HEK293 (cell line): ENCODE results near the gene OR10A7.

Experiments used
- CTCF ChIP-seq: fragments of 450-650 bp; formaldehyde crosslinking; IDR thresholded peaks from 2 replicates; pipeline ENCODE4 v1.5.1; 2016; ENCODE audit warnings: missing biosample characterization, missing genetic modification characterization
- ELK4 ChIP-seq: IDR thresholded peaks from 2 replicates; pipeline ENCODE4 v1.6.1; 2011; ENCODE audit warnings: mild to moderate bottlenecking, low read depth, low read length, borderline replicate concordance
- KLF16 ChIP-seq: fragments of 450-650 bp; formaldehyde crosslinking; IDR thresholded peaks from 2 replicates; pipeline ENCODE4 v1.5.1; 2017; ENCODE audit warnings: missing biosample characterization, missing genetic modification characterization
- PRDM10 ChIP-seq: fragments of 450-650 bp; formaldehyde crosslinking; IDR thresholded peaks from 2 replicates; pipeline ENCODE4 v1.5.1; 2016; ENCODE audit warnings: missing biosample characterization, missing genetic modification characterization
- SP2 ChIP-seq: fragments of 450-650 bp; formaldehyde crosslinking; IDR thresholded peaks from 2 replicates; pipeline ENCODE4 v1.5.1; 2016; ENCODE audit warnings: missing biosample characterization, missing genetic modification characterization
- ZBTB7A ChIP-seq: fragments of 450-650 bp; formaldehyde crosslinking; IDR thresholded peaks from 2 replicates; pipeline ENCODE4 v1.5.1; 2016; ENCODE audit warnings: low read depth, missing biosample characterization, missing genetic modification characterization
- ZNF148 ChIP-seq: fragments of 450-650 bp; formaldehyde crosslinking; IDR thresholded peaks from 2 replicates; pipeline ENCODE4 v1.5.0; 2017; ENCODE audit warnings: missing biosample characterization, missing genetic modification characterization, borderline replicate concordance
- ZNF501 ChIP-seq: fragments of 450-650 bp; formaldehyde crosslinking; IDR thresholded peaks from 2 replicates; pipeline ENCODE4 v1.5.1; 2016; ENCODE audit warnings: missing biosample characterization, missing genetic modification characterization
- ZNF521 ChIP-seq: fragments of 450-650 bp; formaldehyde crosslinking; IDR thresholded peaks from 2 replicates; pipeline ENCODE4 v1.5.1; 2017; ENCODE audit warnings: missing biosample characterization, mild to moderate bottlenecking, missing genetic modification characterization
- ZNF571 ChIP-seq: fragments of 450-650 bp; formaldehyde crosslinking; IDR thresholded peaks from 2 replicates; pipeline ENCODE4 v1.5.0; 2017; ENCODE audit warnings: missing biosample characterization, missing genetic modification characterization
- ZNF670 ChIP-seq: fragments of 450-650 bp; formaldehyde crosslinking; IDR thresholded peaks from 2 replicates; pipeline ENCODE4 v1.5.1; 2016; ENCODE audit warnings: missing biosample characterization, missing genetic modification characterization, low read depth

GRCh38 chr12:55244309-55244708 lies 23.5 kb downstream of the OR10A7 start, which contains the start of gene OR6C74:
- TF ChIP-seq ZNF501 (tag by site-specific recombination), result no peak
- TF ChIP-seq ZNF521 (tag by site-specific recombination), result no peak
- no peak for TF ChIP-seq ELK4
- no peak for TF ChIP-seq PRDM10 (tag by site-specific recombination)
- TF ChIP-seq ZBTB7A (tag by site-specific recombination), result no peak
- no peak for TF ChIP-seq ZNF670 (tag by site-specific recombination)
- no peak for TF ChIP-seq CTCF
- no peak for TF ChIP-seq ZNF148 (tag by site-specific recombination)
- TF ChIP-seq ZNF571 (tag by site-specific recombination), result no peak
- TF ChIP-seq KLF16 (tag by site-specific recombination), result no peak
- no peak for TF ChIP-seq SP2 (tag by site-specific recombination)
